HepG2 (cell line): ENCODE data around the gene AFDN. TPM values are rescaled to one million over a fixed set of nuclear protein-coding genes. Genes with fewer than 3 reads are reported as not detected.

Experiments used
- ATAC-seq: fragments of 200-7000 bp; cut with Tn5 transposase; 3 replicates; pipeline ENCODE4 v1.9.1; 2020; ENCODE audit warnings: mild to moderate bottlenecking, moderate library complexity
- BruUV-seq: library from RNA; stranded (reverse); fragments of 400-500 nt; replicated peaks from 2 replicates; lab custom pipeline; 2021; lab: Mats Ljungman, UMichigan
- CTCF ChIA-PET: fragments of 300-600 bp; formaldehyde crosslinking; extraction: SDS; loops from one replicate; lab custom pipeline; 2021; ENCODE audit warnings: low total read pairs, inconsistent platforms, low intra/inter-chr PET ratio; lab: Yijun Ruan, JAX
- POLR2A ChIA-PET: fragments of 350-600 bp; sonication (Branson Sonifier 250); formaldehyde crosslinking; loops from one replicate; lab custom pipeline; 2020; ENCODE audit warnings: antibody characterized with exemption, inconsistent platforms; lab: Yijun Ruan, JAX
- DNase-seq: peaks from one replicate; pipeline ENCODE4 v3.0.0-alpha.2; 2015; ENCODE audit warnings: low spot score
- FAIRE-seq: peaks from 3 replicates; lab custom pipeline; 2011; peaks lifted over from hg19 to GRCh38; lab: Jason Lieb, UNC
- H2AFZ ChIP-seq: one replicate; pipeline ENCODE4 v1.6.1; 2011; ENCODE audit warnings: low read length, inconsistent platforms
- H3K27ac ChIP-seq: fragments of 300-600 bp; 3 replicates; pipeline ENCODE4 v1.8.0; 2011; ENCODE audit warnings: mixed run types, mild to moderate bottlenecking, mixed read lengths, low read length, inconsistent platforms; ENCODE audit not compliant: insufficient read depth; ENCODE audit errors: extremely low read length
- H3K27me3 ChIP-seq, 2 experiments: fragments of 200-600 bp in 1 of 2; 2 replicates in 1 of 2; 3 replicates in 1 of 2; pipeline versions ENCODE4 v1.6.0 to v1.8.0; 2011; ENCODE audit warnings: low read length in 2 of 2, mild to moderate bottlenecking in 2 of 2, moderate library complexity in 2 of 2, inconsistent platforms in 1 of 2; ENCODE audit not compliant: insufficient read depth in 2 of 2, control insufficient read depth in 1 of 2
- H3K36me3 ChIP-seq, 2 experiments: fragments of 200-600 bp in 1 of 2; replicated peaks in 1 of 2; 2 replicates in 1 of 2; 3 replicates in 1 of 2; pipeline versions ENCODE4 v1.5.1 to v1.8.0; 2011; ENCODE audit warnings: low read length in 2 of 2, inconsistent platforms in 1 of 2; ENCODE audit not compliant: insufficient read depth in 2 of 2, control insufficient read depth in 1 of 2
- H3K4me1 ChIP-seq: 2 replicates; pipeline ENCODE4 v1.5.1; 2012; ENCODE audit warnings: low read length, inconsistent platforms; ENCODE audit not compliant: insufficient read depth
- H3K4me2 ChIP-seq: 2 replicates; pipeline ENCODE4 v1.6.0; 2011; ENCODE audit warnings: low read depth, low read length, inconsistent platforms
- H3K4me3 ChIP-seq, 3 experiments: fragments of 200-600 bp in 1 of 3; sonication (generic), shearing (Covaris generic) in 1 of 3; replicated peaks in 1 of 3; 2 replicates each; pipeline ENCODE4 v1.5.1; 2011 to 2016; ENCODE audit warnings: low read length in 3 of 3, inconsistent platforms in 2 of 3, low read depth in 2 of 3, mild to moderate bottlenecking in 2 of 3, control low read depth in 1 of 3, mixed read lengths in 1 of 3; ENCODE audit not compliant: insufficient read depth in 1 of 3
- H3K79me2 ChIP-seq: one replicate; pipeline ENCODE4 v1.6.1; 2011; ENCODE audit warnings: low read length, inconsistent platforms; ENCODE audit not compliant: insufficient read depth
- H3K9ac ChIP-seq: 2 replicates; pipeline ENCODE4 v1.6.0; 2011; ENCODE audit warnings: mild to moderate bottlenecking, low read depth, low read length, inconsistent platforms; ENCODE audit not compliant: insufficient read depth
- H3K9me3 ChIP-seq: 2 replicates; pipeline ENCODE4 v1.5.1; 2012; ENCODE audit warnings: mild to moderate bottlenecking, low read length
- H4K20me1 ChIP-seq: 2 replicates; pipeline ENCODE4 v1.6.0; 2011; ENCODE audit warnings: inconsistent platforms, mild to moderate bottlenecking, low read length, moderate library complexity; ENCODE audit not compliant: insufficient read depth
- ARID4A ChIP-seq: sonication (generic); formaldehyde crosslinking; IDR thresholded peaks from 2 replicates; pipeline ENCODE4 v1.5.0; 2020; ENCODE audit warnings: mild to moderate bottlenecking, missing genetic modification reagents, borderline replicate concordance
- CEBPG ChIP-seq: IDR thresholded peaks from 2 replicates; pipeline ENCODE4 v1.6.1; 2016
- LBX2 ChIP-seq: sonication (generic); formaldehyde crosslinking; IDR thresholded peaks from 2 replicates; pipeline ENCODE4 v1.5.0; 2020; ENCODE audit warnings: missing genetic modification reagents, mild to moderate bottlenecking, borderline replicate concordance
- MAFF ChIP-seq: IDR thresholded peaks from 2 replicates; pipeline ENCODE4 v1.6.1; 2011; ENCODE audit warnings: low read depth, low read length, improper control_type of control experiment
- PBX2 ChIP-seq: IDR thresholded peaks from 2 replicates; pipeline ENCODE4 v1.6.1; 2016; ENCODE audit warnings: control low read depth
- SOX5 ChIP-seq: IDR thresholded peaks from 2 replicates; pipeline ENCODE4 v1.6.1; 2016; ENCODE audit warnings: borderline replicate concordance
- ZC3H13 ChIP-seq: sonication (generic); formaldehyde crosslinking; IDR thresholded peaks from 2 replicates; pipeline ENCODE4 v1.8.1; 2023; ENCODE audit warnings: mild to moderate bottlenecking, missing genetic modification reagents, moderate library complexity
- ZGPAT ChIP-seq: IDR thresholded peaks from 2 replicates; pipeline ENCODE4 v1.6.1; 2016; ENCODE audit warnings: mild to moderate bottlenecking
- ZNF510 ChIP-seq: sonication (generic); formaldehyde crosslinking; IDR thresholded peaks from 2 replicates; pipeline ENCODE4 v1.4.0; 2020; ENCODE audit warnings: low read depth, mild to moderate bottlenecking, missing genetic modification reagents
- ZNF512 ChIP-seq: sonication (generic); formaldehyde crosslinking; IDR thresholded peaks from 2 replicates; pipeline ENCODE4 v1.4.0; 2020; ENCODE audit warnings: mild to moderate bottlenecking, missing genetic modification reagents
- WGBS: methylation state at CpG from one replicate; pipeline ENCODE4 v1.1.6; 2017; ENCODE audit warnings: low lambda C conversion rate; 5-methylcytosine and 5-hydroxymethylcytosine counted together
- in situ Hi-C: cut with HindIII; loops from 2 replicates; pipeline ENCODE4 v1.10.0; 2017; ENCODE audit warnings: low pct_unique_long_range_greater_than_20kb; ENCODE audit not compliant: extremely low pct_ligation_motif_present
- intact Hi-C: fragments of 100-400 bp; cut with micrococcal nuclease; formaldehyde crosslinking; loops from one replicate; pipeline ENCODE4 v1.10.0; 2022; ENCODE audit not compliant: unreplicated experiment
- polyA plus RNA-seq, 8 experiments: library from polyadenylated mRNA; depleted of rRNA in 3 of 8; stranded (reverse) in 7 of 8; unstranded in 1 of 8; fragments of >200 nt; fragmentation: Illumina TruSeq in 4 of 8; extraction: Trizol in 4 of 8; gene quantifications; 2 replicates each; pipeline versions ENCODE4 v1.2.1 to v1.2.3, GENCODE V29; 2011 to 2016; ENCODE audit warnings: low read depth in 4 of 8, missing spikeins in 1 of 8, mixed read lengths in 1 of 8; ENCODE audit not compliant: insufficient read depth in 1 of 8
- total RNA-seq, 5 experiments: library from RNA; depleted of rRNA; stranded (reverse); fragments of >200 nt; fragmentation: Illumina TruSeq; extraction: Trizol; gene quantifications; 2 replicates each; pipeline ENCODE4 v1.2.3, GENCODE V29; 2016; ENCODE audit warnings: low read depth in 1 of 5

AFDN gene
- total and polyA plus RNA-seq, 2 of the 13 experiments (the other 11 are each of a cell fraction or from before 2014, with no cell fraction given): 136 to 151 TPM

- Histone ChIP-seq H3K9ac (no peak overlapping the region), H3K4me3 (no peak overlapping the region), H3K27ac (no peak overlapping the region), H3K4me1 (peaks cover 62% of the 10 kb centered on the region), H3K4me2 (no peak overlapping the region), H3K27me3 (peaks cover 0 to 16% of the 10 kb centered on the region in 2 experiments; a peak in 3 of 5 replicates), H4K20me1 (no peaks in the 10 kb centered on the region), H2AFZ (no peak overlapping the region), H3K79me2 (no peaks in the 10 kb centered on the region), H3K36me3 (no peaks in the 10 kb centered on the region), H3K9me3 (no peaks in the 10 kb centered on the region)
- in situ Hi-C loops: no loop called here
- intact Hi-C loops: no loop called here
- no peak for ATAC-seq
- POLR2A ChIA-PET: no interaction called here
- 67% methylated on average over 8 of the region's 8 CpGs for WGBS
- no TSS peak for BruUV-seq
- CTCF ChIA-PET: no interaction called here
- FAIRE-seq: no peak
- no peak for DNase-seq
- TF ChIP-seq ZC3H13 (CRISPR knock-in tag) (no peak), ZGPAT (CRISPR knock-in tag) (no peak), MAFF (no peak), CEBPG (no peak), ZNF510 (no peak), LBX2 (CRISPR knock-in tag) (no peak), SOX5 (CRISPR knock-in tag) (no peak), PBX2 (CRISPR knock-in tag) (no peak), ZNF512 (no peak), ARID4A (no peak)
Measured at GRCh38 chr6:168020242-168020641, 193.5 kb downstream of the AFDN start.
